Erythroblast (primary cell): ENCODE data around the gene OAS3.

Experiments used
- GATA1 ChIP-seq: IDR thresholded peaks from 2 replicates; pipeline ENCODE4 v1.6.1; 2011; ENCODE audit warnings: low read depth, mild to moderate bottlenecking, control low read depth, low read length, moderate library complexity
- POLR2A ChIP-seq: IDR thresholded peaks from 2 replicates; pipeline ENCODE4 v1.6.1; 2011; ENCODE audit warnings: mild to moderate bottlenecking, low read length

DNA sequence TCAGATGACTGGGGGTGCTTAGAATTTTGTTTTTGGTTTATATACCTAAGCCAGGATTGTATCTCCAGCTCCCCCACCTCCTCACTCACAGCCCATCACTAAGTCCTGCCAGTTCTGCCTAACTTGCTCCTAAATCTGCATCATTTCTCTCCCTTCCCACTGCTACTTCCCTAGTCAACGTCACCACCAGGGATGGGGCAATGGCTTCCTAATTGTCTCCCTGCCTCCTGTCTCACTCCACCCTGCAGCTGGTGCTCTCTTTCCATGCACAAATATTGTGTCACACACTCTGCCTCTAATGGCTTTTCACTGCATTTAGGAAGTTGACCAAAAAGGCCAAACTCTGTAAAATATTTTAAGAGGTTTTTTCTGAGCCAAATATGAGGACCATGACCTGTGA lies 51.5 kb downstream of the OAS3 start:
- TF ChIP-seq POLR2A, result no peak
- no peak for TF ChIP-seq GATA1
